Neural progenitor cell (in vitro differentiated cells): ENCODE measurements around the gene TBC1D7.

Experiments
- EZH2phosphoT487 ChIP-seq: fragments of 200-600 bp; sonication (generic); IDR thresholded peaks from 2 replicates; pipeline ENCODE4 v1.6.1; 2017; ENCODE audit warnings: antibody characterized with exemption
- TF ChIP-seq, protein P1 (sequence below): fragments of 200-600 bp; sonication (generic); IDR thresholded peaks from 2 replicates; pipeline ENCODE4 v1.5.1; 2017; ENCODE audit warnings: antibody characterized with exemption, mild to moderate bottlenecking

DNA sequence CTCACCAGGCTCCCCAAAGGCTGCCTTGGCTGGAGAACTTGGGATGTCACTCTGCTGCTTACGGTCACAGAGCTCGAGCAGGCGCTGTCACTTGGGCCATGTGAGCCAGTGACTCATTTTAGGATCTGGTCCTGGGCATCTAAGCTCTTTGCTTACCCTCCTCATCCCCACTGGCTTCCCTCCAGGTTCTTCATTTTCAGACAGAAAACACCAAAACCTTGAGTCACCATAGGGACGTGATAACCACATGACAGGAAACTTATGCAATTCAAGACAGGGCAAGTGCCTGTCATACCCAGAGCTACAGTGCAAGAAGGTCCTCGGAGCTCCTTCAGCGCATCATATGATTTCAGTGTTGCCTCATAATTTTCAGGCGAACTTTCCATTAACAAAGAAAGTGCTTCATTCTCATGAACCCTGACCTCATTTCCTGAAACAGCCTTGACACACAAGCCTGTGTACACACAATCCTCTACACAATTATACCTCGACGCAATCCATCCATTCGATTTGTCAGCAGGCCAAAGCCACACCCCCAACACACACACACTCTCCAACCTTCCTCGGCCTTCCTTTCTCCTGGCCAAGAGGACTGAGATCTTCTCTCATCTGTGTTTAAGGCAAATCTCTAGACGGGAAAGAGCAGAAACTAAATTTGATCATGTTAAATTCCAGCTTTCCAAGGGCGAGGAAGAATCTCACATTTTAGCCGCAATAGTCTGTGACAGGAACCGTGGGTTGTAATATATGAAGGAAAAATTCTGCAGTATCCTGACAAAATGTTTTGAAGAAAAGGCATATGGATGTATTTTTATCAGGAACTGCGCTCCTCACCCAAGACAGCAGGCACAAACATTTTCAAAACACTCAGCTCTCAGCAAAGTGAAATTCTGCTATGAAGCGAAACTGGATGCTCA, 25.3 kb downstream of the TBC1D7 start:
- no peak for TF ChIP-seq EZH2phosphoT487
- TF ChIP-seq, protein P1, sequence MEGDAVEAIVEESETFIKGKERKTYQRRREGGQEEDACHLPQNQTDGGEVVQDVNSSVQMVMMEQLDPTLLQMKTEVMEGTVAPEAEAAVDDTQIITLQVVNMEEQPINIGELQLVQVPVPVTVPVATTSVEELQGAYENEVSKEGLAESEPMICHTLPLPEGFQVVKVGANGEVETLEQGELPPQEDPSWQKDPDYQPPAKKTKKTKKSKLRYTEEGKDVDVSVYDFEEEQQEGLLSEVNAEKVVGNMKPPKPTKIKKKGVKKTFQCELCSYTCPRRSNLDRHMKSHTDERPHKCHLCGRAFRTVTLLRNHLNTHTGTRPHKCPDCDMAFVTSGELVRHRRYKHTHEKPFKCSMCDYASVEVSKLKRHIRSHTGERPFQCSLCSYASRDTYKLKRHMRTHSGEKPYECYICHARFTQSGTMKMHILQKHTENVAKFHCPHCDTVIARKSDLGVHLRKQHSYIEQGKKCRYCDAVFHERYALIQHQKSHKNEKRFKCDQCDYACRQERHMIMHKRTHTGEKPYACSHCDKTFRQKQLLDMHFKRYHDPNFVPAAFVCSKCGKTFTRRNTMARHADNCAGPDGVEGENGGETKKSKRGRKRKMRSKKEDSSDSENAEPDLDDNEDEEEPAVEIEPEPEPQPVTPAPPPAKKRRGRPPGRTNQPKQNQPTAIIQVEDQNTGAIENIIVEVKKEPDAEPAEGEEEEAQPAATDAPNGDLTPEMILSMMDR, result no peak
